C4-2B (cell line): Measurements from ENCODE around the gene ACOT7.

Experiments used
- H3K27ac ChIP-seq: fragments of 450-650 bp; 2 replicates; pipeline ENCODE4 v1.5.1; 2017
- CTCF ChIP-seq: fragments of 450-650 bp; conservative IDR thresholded peaks from 2 replicates; pipeline ENCODE4 v1.5.1; 2017; ENCODE audit warnings: mild to moderate bottlenecking
- ZFX ChIP-seq: fragments of 450-650 bp; IDR thresholded peaks from 2 replicates; pipeline ENCODE4 v1.6.1; 2017

The ACOT7 gene

GRCh38 chr1:6336776-6337622, 56.6 kb downstream of the ACOT7 start:
- no peak for TF ChIP-seq CTCF
- TF ChIP-seq ZFX = no peak
- no peak overlapping the region for H3K27ac ChIP-seq

- TF ChIP-seq CTCF (no peak), ZFX (no peak)
- no peak overlapping the region for H3K27ac ChIP-seq
Measured at GRCh38 chr1:6334261-6334993, 59.1 kb downstream of the ACOT7 start.

GRCh38 chr1:6332821-6333220, 60.7 kb downstream of the ACOT7 start:
- no peak overlapping the region for H3K27ac ChIP-seq
- TF ChIP-seq CTCF (no peak), ZFX (no peak)

GRCh38 chr1:6331543-6332273, 61.9 kb downstream of the ACOT7 start:
- no peak for TF ChIP-seq CTCF
- no peak for TF ChIP-seq ZFX
- no peak overlapping the region for H3K27ac ChIP-seq

GRCh38 chr1:6330410-6330911, 63.1 kb downstream of the ACOT7 start:
- TF ChIP-seq CTCF = no peak
- TF ChIP-seq ZFX = no peak
- H3K27ac ChIP-seq = no peak overlapping the region

- H3K27ac ChIP-seq = no peak overlapping the region
- no peak for TF ChIP-seq ZFX
- no peak for TF ChIP-seq CTCF
Measured at GRCh38 chr1:6329851-6330250, 63.7 kb downstream of the ACOT7 start.
